Parathyroid adenoma (tissue), 2 donors: Measurements from ENCODE around the gene ORC4.

Experiments
- H2AFZ ChIP-seq: fragments of 300-600 bp; sonication (generic); one replicate; pipeline ENCODE4 v1.7.0; 2017; ENCODE audit warnings: antibody characterized with exemption, mild to moderate bottlenecking
- H3K27ac ChIP-seq: fragments of 300-600 bp; sonication (generic); one replicate; pipeline ENCODE4 v1.7.0; 2017
- H3K27me3 ChIP-seq: fragments of 300-600 bp; sonication (generic); one replicate; pipeline ENCODE4 v1.7.0; 2017; ENCODE audit warnings: low read length; ENCODE audit not compliant: control insufficient read depth, insufficient read depth
- H3K36me3 ChIP-seq: fragments of 300-600 bp; sonication (generic); one replicate; pipeline ENCODE4 v1.7.0; 2017; ENCODE audit warnings: low read length; ENCODE audit not compliant: control insufficient read depth, insufficient read depth
- H3K4me1 ChIP-seq: fragments of 300-600 bp; sonication (generic); one replicate; pipeline ENCODE4 v1.7.0; 2017; ENCODE audit warnings: control low read depth
- H3K4me2 ChIP-seq: fragments of 300-600 bp; sonication (generic); one replicate; pipeline ENCODE4 v1.7.0; 2017; ENCODE audit warnings: low read length
- H3K4me3 ChIP-seq: fragments of 300-600 bp; sonication (generic); one replicate; pipeline ENCODE4 v1.7.0; 2017; ENCODE audit warnings: low read depth, low read length
- H3K79me2 ChIP-seq: fragments of 300-600 bp; sonication (generic); one replicate; pipeline ENCODE4 v1.7.0; 2017; ENCODE audit warnings: control low read depth
- H3K9ac ChIP-seq: fragments of 300-600 bp; sonication (generic); one replicate; pipeline ENCODE4 v1.7.0; 2017; ENCODE audit warnings: mild to moderate bottlenecking
- H3K9me3 ChIP-seq: fragments of 300-600 bp; sonication (generic); one replicate; pipeline ENCODE4 v1.7.0; 2017; ENCODE audit warnings: low read length; ENCODE audit not compliant: control insufficient read depth
- TF ChIP-seq, protein P1 (sequence below): fragments of 300-600 bp; sonication (generic); IDR thresholded peaks from one replicate; pipeline ENCODE4 v1.7.0; 2017; ENCODE audit warnings: antibody characterized with exemption, mild to moderate bottlenecking
- donor health status: primary hyperparathyroidism.

The ORC4 gene

DNA sequence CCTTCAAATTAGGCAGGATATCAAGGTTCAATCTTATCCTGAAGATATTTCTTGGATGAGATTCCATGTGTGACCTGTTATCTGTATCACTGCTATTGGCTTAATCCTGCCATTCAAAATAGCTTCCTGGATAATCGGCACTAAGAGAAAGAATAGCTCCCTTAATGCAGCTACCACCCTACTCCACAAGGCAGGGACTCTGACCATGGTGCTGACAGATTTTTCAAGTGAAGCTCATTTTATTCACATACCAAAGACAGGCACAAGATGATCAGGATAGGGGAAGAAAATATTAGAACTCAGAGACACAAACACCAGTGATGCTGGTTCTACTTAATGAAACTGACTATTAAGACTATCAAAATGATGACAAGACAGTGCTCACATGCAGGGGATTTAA, 74.9 kb downstream of the ORC4 start:
- no peak overlapping the region for H2AFZ ChIP-seq
- H3K9ac ChIP-seq: no peak overlapping the region
- H3K36me3 ChIP-seq: no peaks in the 10 kb centered on the region
- no peak overlapping the region for H3K4me2 ChIP-seq
- no peak overlapping the region for H3K4me3 ChIP-seq
- H3K27ac ChIP-seq: no peak overlapping the region
- no peaks in the 10 kb centered on the region for H3K4me1 ChIP-seq
- H3K9me3 ChIP-seq: no peaks in the 10 kb centered on the region
- H3K27me3 ChIP-seq: no peaks in the 10 kb centered on the region
- H3K79me2 ChIP-seq: no peaks in the 10 kb centered on the region
- TF ChIP-seq, protein P1, sequence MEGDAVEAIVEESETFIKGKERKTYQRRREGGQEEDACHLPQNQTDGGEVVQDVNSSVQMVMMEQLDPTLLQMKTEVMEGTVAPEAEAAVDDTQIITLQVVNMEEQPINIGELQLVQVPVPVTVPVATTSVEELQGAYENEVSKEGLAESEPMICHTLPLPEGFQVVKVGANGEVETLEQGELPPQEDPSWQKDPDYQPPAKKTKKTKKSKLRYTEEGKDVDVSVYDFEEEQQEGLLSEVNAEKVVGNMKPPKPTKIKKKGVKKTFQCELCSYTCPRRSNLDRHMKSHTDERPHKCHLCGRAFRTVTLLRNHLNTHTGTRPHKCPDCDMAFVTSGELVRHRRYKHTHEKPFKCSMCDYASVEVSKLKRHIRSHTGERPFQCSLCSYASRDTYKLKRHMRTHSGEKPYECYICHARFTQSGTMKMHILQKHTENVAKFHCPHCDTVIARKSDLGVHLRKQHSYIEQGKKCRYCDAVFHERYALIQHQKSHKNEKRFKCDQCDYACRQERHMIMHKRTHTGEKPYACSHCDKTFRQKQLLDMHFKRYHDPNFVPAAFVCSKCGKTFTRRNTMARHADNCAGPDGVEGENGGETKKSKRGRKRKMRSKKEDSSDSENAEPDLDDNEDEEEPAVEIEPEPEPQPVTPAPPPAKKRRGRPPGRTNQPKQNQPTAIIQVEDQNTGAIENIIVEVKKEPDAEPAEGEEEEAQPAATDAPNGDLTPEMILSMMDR: no peak

DNA sequence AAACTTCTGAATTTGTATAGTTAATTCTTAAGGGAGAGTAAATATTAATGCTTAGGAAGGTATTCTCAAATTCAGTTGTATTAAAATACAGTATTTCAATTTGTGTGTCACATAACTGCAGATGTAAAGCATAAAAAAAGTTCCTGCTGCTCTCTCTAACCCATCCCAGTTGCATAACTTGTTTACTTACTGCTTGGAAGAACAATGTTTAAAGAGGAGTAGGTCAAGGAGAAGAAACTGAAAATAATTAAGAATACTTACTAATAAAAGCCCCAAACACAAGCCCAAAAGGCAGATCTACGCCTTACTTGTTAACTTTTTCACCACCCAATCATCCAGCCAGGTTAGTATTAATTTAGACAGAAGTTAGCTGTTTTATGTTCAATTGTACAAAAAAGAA, 81.2 kb downstream of the ORC4 start:
- no peak overlapping the region for H3K27ac ChIP-seq

DNA sequence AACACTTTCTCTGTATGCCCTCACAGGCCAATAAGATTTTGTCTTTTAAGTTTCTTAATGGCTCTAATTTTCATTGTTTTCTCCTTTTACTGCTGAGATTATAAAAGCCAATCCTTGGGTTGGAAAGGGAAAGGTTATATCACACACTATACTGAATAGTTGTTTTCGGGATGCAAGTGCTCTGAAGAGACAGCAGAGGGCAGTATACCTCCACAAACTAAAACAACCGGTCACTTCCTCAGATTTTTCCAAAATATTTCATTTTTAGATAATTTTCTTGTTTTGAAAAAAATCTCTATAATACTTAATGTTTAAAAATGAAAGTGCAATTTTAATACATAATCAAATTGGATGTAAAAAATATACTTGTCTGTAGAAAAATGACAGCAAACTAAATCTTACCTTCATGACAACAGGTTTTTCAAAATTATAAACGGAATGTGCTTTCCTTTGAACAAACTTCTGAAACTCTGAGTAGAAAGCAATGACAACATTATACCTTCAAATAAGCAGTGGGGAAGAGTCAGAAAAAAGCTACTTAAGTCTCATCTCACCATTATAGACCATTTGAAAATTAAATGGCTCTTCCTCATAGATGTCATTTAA, 82.7 kb downstream of the ORC4 start:
- Histone ChIP-seq H3K36me3 (no peaks in the 10 kb centered on the region), H3K4me1 (no peaks in the 10 kb centered on the region), H3K27ac (no peak overlapping the region), H2AFZ (no peak overlapping the region), H3K4me3 (no peak overlapping the region), H3K9ac (no peak overlapping the region), H3K9me3 (no peaks in the 10 kb centered on the region), H3K27me3 (no peaks in the 10 kb centered on the region), H3K79me2 (no peaks in the 10 kb centered on the region), H3K4me2 (no peak overlapping the region)
- TF ChIP-seq, protein P1: peak; percentile 84

More for the DNA sequence above, 81.2 kb downstream of the ORC4 start:
- Histone ChIP-seq H3K9me3 (no peaks in the 10 kb centered on the region), H3K4me2 (no peak overlapping the region), H3K4me1 (no peaks in the 10 kb centered on the region), H2AFZ (no peak overlapping the region), H3K36me3 (no peaks in the 10 kb centered on the region), H3K9ac (no peak overlapping the region), H3K27me3 (no peaks in the 10 kb centered on the region), H3K4me3 (no peak overlapping the region), H3K79me2 (no peaks in the 10 kb centered on the region)
- TF ChIP-seq, protein P1: no peak

DNA sequence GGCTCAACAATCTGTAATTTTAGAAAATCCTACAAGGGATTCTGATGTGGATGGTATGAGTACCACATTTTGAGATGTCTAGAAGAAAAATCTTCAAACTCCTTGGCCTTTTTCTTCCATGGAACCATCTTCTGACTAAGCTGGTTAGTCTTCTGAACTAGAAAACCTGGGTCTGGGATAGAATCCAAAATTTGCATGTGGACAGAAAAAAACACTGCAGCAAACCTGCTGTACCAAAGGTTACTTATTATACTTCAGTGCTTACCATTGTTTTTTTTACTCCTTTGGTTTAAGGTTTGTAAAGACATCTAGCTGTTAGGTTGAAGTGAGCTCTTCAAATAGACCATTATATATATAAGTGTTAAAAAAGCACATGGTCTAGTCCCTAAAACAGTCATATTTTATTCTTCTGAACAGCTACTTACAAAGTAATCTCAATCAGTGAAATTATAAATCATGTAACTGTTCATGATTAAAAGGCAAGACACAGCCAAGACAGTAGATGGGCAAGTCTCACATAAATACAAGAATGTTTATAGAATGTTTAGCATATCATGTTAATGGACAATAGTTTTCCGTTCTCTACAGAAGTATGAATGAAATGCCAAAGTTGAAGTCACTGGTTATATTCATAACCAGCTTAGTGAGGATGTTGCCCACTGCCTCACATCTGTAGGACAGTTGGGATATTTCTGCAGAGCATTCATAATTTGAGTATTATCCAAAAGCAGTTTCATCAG, 85.5 kb downstream of the ORC4 start:
- TF ChIP-seq, protein P1: no peak
- H3K4me1 ChIP-seq: no peaks in the 10 kb centered on the region
- H3K4me3 ChIP-seq: no peak overlapping the region
- H3K79me2 ChIP-seq: no peaks in the 10 kb centered on the region
- no peaks in the 10 kb centered on the region for H3K27me3 ChIP-seq
- H2AFZ ChIP-seq: no peak overlapping the region
- no peak overlapping the region for H3K4me2 ChIP-seq
- H3K27ac ChIP-seq: no peak overlapping the region
- no peaks in the 10 kb centered on the region for H3K9me3 ChIP-seq
- H3K9ac ChIP-seq: no peak overlapping the region
- H3K36me3 ChIP-seq: no peaks in the 10 kb centered on the region

DNA sequence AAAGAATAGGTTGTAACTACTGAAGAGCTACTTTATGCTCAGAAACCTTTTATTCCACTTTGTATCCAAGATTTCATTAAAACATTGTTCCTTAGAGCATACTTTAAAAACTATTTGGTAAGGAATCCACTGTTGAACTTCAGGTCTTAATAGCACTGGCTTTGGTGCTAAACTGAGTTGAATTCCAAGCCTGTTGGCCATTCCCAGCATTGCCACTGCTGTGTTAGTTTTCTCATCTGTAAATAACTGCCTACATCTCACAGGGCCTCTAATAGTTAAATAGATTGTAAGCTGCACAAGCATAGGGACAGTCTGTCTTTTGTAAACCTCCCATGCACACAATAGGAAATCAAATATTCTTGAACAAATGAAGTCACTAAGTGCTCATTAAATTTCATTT, 86.6 kb downstream of the ORC4 start:
- Histone ChIP-seq H2AFZ (no peak overlapping the region), H3K27me3 (no peaks in the 10 kb centered on the region), H3K4me1 (no peaks in the 10 kb centered on the region), H3K9ac (no peak overlapping the region), H3K79me2 (no peaks in the 10 kb centered on the region), H3K4me2 (no peak overlapping the region), H3K36me3 (no peaks in the 10 kb centered on the region), H3K4me3 (no peak overlapping the region), H3K9me3 (no peaks in the 10 kb centered on the region), H3K27ac (no peak overlapping the region)
- TF ChIP-seq, protein P1: no peak
